HepG2 (cell line): ENCODE data around the gene CDC20. TPM values are rescaled to one million over a fixed set of nuclear protein-coding genes. Genes with fewer than 3 reads are reported as not detected.

Experiments used
- ATAC-seq: fragments of 200-7000 bp; cut with Tn5 transposase; 3 replicates; pipeline ENCODE4 v1.9.1; 2020; ENCODE audit warnings: mild to moderate bottlenecking, moderate library complexity
- BruUV-seq: library from RNA; stranded (reverse); fragments of 400-500 nt; replicated peaks from 2 replicates; lab custom pipeline; 2021; lab: Mats Ljungman, UMichigan
- CTCF ChIA-PET: fragments of 300-600 bp; formaldehyde crosslinking; extraction: SDS; loops from one replicate; lab custom pipeline; 2021; ENCODE audit warnings: low total read pairs, inconsistent platforms, low intra/inter-chr PET ratio; lab: Yijun Ruan, JAX
- POLR2A ChIA-PET: fragments of 350-600 bp; sonication (Branson Sonifier 250); formaldehyde crosslinking; loops from one replicate; lab custom pipeline; 2020; ENCODE audit warnings: antibody characterized with exemption, inconsistent platforms; lab: Yijun Ruan, JAX
- DNase-seq: peaks from one replicate; pipeline ENCODE4 v3.0.0-alpha.2; 2015; ENCODE audit warnings: low spot score
- FAIRE-seq: peaks from 3 replicates; lab custom pipeline; 2011; peaks lifted over from hg19 to GRCh38; lab: Jason Lieb, UNC
- H2AFZ ChIP-seq: one replicate; pipeline ENCODE4 v1.6.1; 2011; ENCODE audit warnings: low read length, inconsistent platforms
- H3K27ac ChIP-seq: fragments of 300-600 bp; 3 replicates; pipeline ENCODE4 v1.8.0; 2011; ENCODE audit warnings: mixed run types, mild to moderate bottlenecking, mixed read lengths, low read length, inconsistent platforms; ENCODE audit not compliant: insufficient read depth; ENCODE audit errors: extremely low read length
- H3K27me3 ChIP-seq, 2 experiments: fragments of 200-600 bp in 1 of 2; 2 replicates in 1 of 2; 3 replicates in 1 of 2; pipeline versions ENCODE4 v1.6.0 to v1.8.0; 2011; ENCODE audit warnings: low read length in 2 of 2, mild to moderate bottlenecking in 2 of 2, moderate library complexity in 2 of 2, inconsistent platforms in 1 of 2; ENCODE audit not compliant: insufficient read depth in 2 of 2, control insufficient read depth in 1 of 2
- H3K36me3 ChIP-seq, 2 experiments: fragments of 200-600 bp in 1 of 2; replicated peaks in 1 of 2; 2 replicates in 1 of 2; 3 replicates in 1 of 2; pipeline versions ENCODE4 v1.5.1 to v1.8.0; 2011; ENCODE audit warnings: low read length in 2 of 2, inconsistent platforms in 1 of 2; ENCODE audit not compliant: insufficient read depth in 2 of 2, control insufficient read depth in 1 of 2
- H3K4me1 ChIP-seq: 2 replicates; pipeline ENCODE4 v1.5.1; 2012; ENCODE audit warnings: low read length, inconsistent platforms; ENCODE audit not compliant: insufficient read depth
- H3K4me2 ChIP-seq: 2 replicates; pipeline ENCODE4 v1.6.0; 2011; ENCODE audit warnings: low read depth, low read length, inconsistent platforms
- H3K4me3 ChIP-seq, 3 experiments: fragments of 200-600 bp in 1 of 3; sonication (generic), shearing (Covaris generic) in 1 of 3; replicated peaks in 1 of 3; 2 replicates each; pipeline ENCODE4 v1.5.1; 2011 to 2016; ENCODE audit warnings: low read length in 3 of 3, inconsistent platforms in 2 of 3, low read depth in 2 of 3, mild to moderate bottlenecking in 2 of 3, control low read depth in 1 of 3, mixed read lengths in 1 of 3; ENCODE audit not compliant: insufficient read depth in 1 of 3
- H3K79me2 ChIP-seq: one replicate; pipeline ENCODE4 v1.6.1; 2011; ENCODE audit warnings: low read length, inconsistent platforms; ENCODE audit not compliant: insufficient read depth
- H3K9ac ChIP-seq: 2 replicates; pipeline ENCODE4 v1.6.0; 2011; ENCODE audit warnings: mild to moderate bottlenecking, low read depth, low read length, inconsistent platforms; ENCODE audit not compliant: insufficient read depth
- H3K9me3 ChIP-seq: 2 replicates; pipeline ENCODE4 v1.5.1; 2012; ENCODE audit warnings: mild to moderate bottlenecking, low read length
- H4K20me1 ChIP-seq: 2 replicates; pipeline ENCODE4 v1.6.0; 2011; ENCODE audit warnings: inconsistent platforms, mild to moderate bottlenecking, low read length, moderate library complexity; ENCODE audit not compliant: insufficient read depth
- ARNT ChIP-seq: fragments of 450-650 bp; IDR thresholded peaks from 2 replicates; pipeline ENCODE4 v1.6.1; 2017
- ATF7 ChIP-seq, 2 experiments: fragments of 450-650 bp in 1 of 2; sonication (generic) in 1 of 2; formaldehyde crosslinking in 1 of 2; IDR thresholded peaks; 2 replicates each; pipeline versions ENCODE4 v1.4.0 to v1.6.1; 2016 to 2020; ENCODE audit warnings: antibody characterized with exemption in 1 of 2, mild to moderate bottlenecking in 1 of 2, missing genetic modification reagents in 1 of 2
- GLI4 ChIP-seq: sonication (generic); formaldehyde crosslinking; IDR thresholded peaks from 2 replicates; pipeline ENCODE4 v1.5.1; 2020; ENCODE audit warnings: missing genetic modification reagents, mild to moderate bottlenecking, moderate library complexity, borderline replicate concordance
- NCOA2 ChIP-seq: sonication (generic); formaldehyde crosslinking; IDR thresholded peaks from 2 replicates; pipeline ENCODE4 v1.8.0; 2022; ENCODE audit warnings: inconsistent platforms
- PATZ1 ChIP-seq: sonication (generic); formaldehyde crosslinking; IDR thresholded peaks from 2 replicates; pipeline ENCODE4 v1.4.0; 2020; ENCODE audit warnings: missing genetic modification reagents
- PHF5A ChIP-seq: IDR thresholded peaks from one replicate; pipeline ENCODE4 v1.6.1; 2018; ENCODE audit warnings: low read depth, missing genetic modification reagents; ENCODE audit not compliant: unreplicated experiment
- ZNF20 ChIP-seq: sonication (generic); formaldehyde crosslinking; IDR thresholded peaks from 2 replicates; pipeline ENCODE4 v1.4.0; 2020; ENCODE audit warnings: mild to moderate bottlenecking, moderate library complexity, missing genetic modification reagents
- ZNF720 ChIP-seq: sonication (generic); formaldehyde crosslinking; IDR thresholded peaks from 2 replicates; pipeline ENCODE4 v1.4.0; 2020; ENCODE audit warnings: missing genetic modification reagents
- ZNF746 ChIP-seq: sonication (generic); formaldehyde crosslinking; IDR thresholded peaks from 2 replicates; pipeline ENCODE4 v1.8.0; 2022; ENCODE audit warnings: mild to moderate bottlenecking, missing genetic modification reagents
- WGBS: methylation state at CpG from one replicate; pipeline ENCODE4 v1.1.6; 2017; ENCODE audit warnings: low lambda C conversion rate; 5-methylcytosine and 5-hydroxymethylcytosine counted together
- in situ Hi-C: cut with HindIII; loops from 2 replicates; pipeline ENCODE4 v1.10.0; 2017; ENCODE audit warnings: low pct_unique_long_range_greater_than_20kb; ENCODE audit not compliant: extremely low pct_ligation_motif_present
- intact Hi-C: fragments of 100-400 bp; cut with micrococcal nuclease; formaldehyde crosslinking; loops from one replicate; pipeline ENCODE4 v1.10.0; 2022; ENCODE audit not compliant: unreplicated experiment
- polyA plus RNA-seq, 8 experiments: library from polyadenylated mRNA; depleted of rRNA in 3 of 8; stranded (reverse) in 7 of 8; unstranded in 1 of 8; fragments of >200 nt; fragmentation: Illumina TruSeq in 4 of 8; extraction: Trizol in 4 of 8; gene quantifications; 2 replicates each; pipeline versions ENCODE4 v1.2.1 to v1.2.3, GENCODE V29; 2011 to 2016; ENCODE audit warnings: low read depth in 4 of 8, missing spikeins in 1 of 8, mixed read lengths in 1 of 8; ENCODE audit not compliant: insufficient read depth in 1 of 8
- total RNA-seq, 5 experiments: library from RNA; depleted of rRNA; stranded (reverse); fragments of >200 nt; fragmentation: Illumina TruSeq; extraction: Trizol; gene quantifications; 2 replicates each; pipeline ENCODE4 v1.2.3, GENCODE V29; 2016; ENCODE audit warnings: low read depth in 1 of 5
- TF ChIP-seq, protein P1 (sequence below): sonication (generic); formaldehyde crosslinking; IDR thresholded peaks from 2 replicates; pipeline ENCODE4 v1.8.1; 2022; ENCODE audit warnings: low read depth, mild to moderate bottlenecking, missing genetic modification reagents
- TF ChIP-seq, protein P2 (sequence below): IDR thresholded peaks from 2 replicates; pipeline ENCODE4 v1.6.1; 2016; ENCODE audit warnings: control low read depth
- TF ChIP-seq, protein P3 (sequence below): sonication (generic); formaldehyde crosslinking; IDR thresholded peaks from 2 replicates; pipeline ENCODE4 v1.5.0; 2020; ENCODE audit warnings: missing genetic modification reagents

CDC20 gene
- total and polyA plus RNA-seq, 2 of the 13 experiments (the other 11 are each of a cell fraction or from before 2014, with no cell fraction given) = 57.9 to 90.0 TPM

DNA sequence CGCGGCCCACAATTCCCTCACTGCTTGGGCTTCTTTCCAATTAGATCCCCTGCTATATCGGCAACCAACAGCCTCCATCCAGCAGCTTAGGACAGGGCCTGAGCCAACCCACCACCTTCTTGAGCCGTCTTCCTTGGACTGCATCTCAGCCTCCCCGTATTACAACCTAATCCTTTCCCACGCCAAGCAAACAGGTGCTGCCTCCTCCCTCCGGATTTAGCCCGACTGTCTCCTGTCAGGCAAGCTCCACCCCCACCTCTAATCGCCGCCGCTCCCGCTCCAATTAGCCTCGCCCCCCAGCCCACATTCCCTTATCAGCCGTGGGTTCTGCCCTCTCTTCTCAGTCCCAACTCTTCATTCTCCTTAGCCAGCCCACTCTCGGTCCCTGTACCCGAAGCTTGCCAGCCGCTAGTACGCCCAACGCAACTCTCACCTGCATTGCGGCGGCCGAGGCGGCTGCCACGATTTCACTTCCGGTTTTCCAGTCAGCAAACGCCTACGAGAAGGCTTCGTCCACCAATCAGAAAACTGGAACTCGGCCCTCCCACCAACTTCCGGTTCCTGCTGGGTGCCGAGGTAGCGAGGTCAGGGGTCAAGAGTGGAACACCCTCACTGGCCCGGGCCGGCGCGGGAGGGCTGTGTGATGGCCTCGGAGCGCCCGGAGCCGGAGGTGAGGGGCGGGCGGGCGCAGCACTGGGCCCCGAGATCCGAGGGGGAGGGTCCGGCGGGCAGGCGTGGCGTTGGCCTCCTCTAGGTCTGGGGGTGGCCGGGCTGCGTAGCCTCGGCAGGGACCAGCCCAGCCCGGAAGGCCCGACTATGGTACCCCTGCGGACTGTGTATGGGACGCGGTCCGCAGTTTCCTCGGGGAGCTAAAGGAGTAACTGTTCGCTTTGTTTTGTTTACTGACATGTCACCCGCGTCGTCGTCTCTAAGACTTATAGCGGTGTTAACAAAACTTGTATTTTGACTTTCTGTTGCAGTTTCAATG lies 30.8 kb downstream of the CDC20 start, which contains the start of the genes MED8 and SZT2:
MED8 (minus strand) TSS at position 475 of the 988 bp plus-strand sequence; CDS start at position 439, 36 bp downstream.
SZT2 (plus strand) TSS at position 574 of the 988 bp plus-strand sequence; CDS start at position 644, 70 bp downstream.
- peak within 1 kb of the TSS; percentile 82 for H3K27ac ChIP-seq
- no peaks in the 10 kb centered on the region for H3K9me3 ChIP-seq
- peak within 1 kb of the TSS; percentile 96 for H3K4me2 ChIP-seq
- intact Hi-C loops = no loop called here
- H3K79me2 ChIP-seq = peaks cover 31% of the 10 kb centered on the region
- peaks cover 9 to 33% of the 10 kb centered on the region in 2 experiments for H3K36me3 ChIP-seq
- BruUV-seq = no TSS peak
- DNase-seq = peak; percentile 95
- peak within 1 kb of the TSS; percentile 35 for H2AFZ ChIP-seq
- ATAC-seq = peak; percentile 99
- POLR2A ChIA-PET = interaction anchor here (0.6 to 2.1 kb wide), 8 partner anchors 13 to 260 kb away, joined by 3 to 21 read pairs (median 6); partner anchors contain the start of genes CDC20, ELOVL1 and KDM4A
- CTCF ChIA-PET = no interaction called here
- peaks cover 27% of the 10 kb centered on the region for H3K4me1 ChIP-seq
- H4K20me1 ChIP-seq = no peaks in the 10 kb centered on the region
- peaks cover 0 to 3% of the 10 kb centered on the region in 2 experiments; a peak in 1 of 5 replicates for H3K27me3 ChIP-seq
- in situ Hi-C loops = no loop called here
- H3K4me3 ChIP-seq = peak within 1 kb of the TSS; percentile 76 to 98 (median 85)
- peak within 1 kb of the TSS; percentile 91 for H3K9ac ChIP-seq
- FAIRE-seq = peak; percentile 83
- WGBS = under 1% methylated on average over 47 of the region's 65 CpGs
- TF ChIP-seq ZNF720 (CRISPR knock-in tag) = no peak
- TF ChIP-seq NCOA2 (CRISPR knock-in tag) = no peak; the same call in 1 of the 2 replicates
- TF ChIP-seq, protein P1, sequence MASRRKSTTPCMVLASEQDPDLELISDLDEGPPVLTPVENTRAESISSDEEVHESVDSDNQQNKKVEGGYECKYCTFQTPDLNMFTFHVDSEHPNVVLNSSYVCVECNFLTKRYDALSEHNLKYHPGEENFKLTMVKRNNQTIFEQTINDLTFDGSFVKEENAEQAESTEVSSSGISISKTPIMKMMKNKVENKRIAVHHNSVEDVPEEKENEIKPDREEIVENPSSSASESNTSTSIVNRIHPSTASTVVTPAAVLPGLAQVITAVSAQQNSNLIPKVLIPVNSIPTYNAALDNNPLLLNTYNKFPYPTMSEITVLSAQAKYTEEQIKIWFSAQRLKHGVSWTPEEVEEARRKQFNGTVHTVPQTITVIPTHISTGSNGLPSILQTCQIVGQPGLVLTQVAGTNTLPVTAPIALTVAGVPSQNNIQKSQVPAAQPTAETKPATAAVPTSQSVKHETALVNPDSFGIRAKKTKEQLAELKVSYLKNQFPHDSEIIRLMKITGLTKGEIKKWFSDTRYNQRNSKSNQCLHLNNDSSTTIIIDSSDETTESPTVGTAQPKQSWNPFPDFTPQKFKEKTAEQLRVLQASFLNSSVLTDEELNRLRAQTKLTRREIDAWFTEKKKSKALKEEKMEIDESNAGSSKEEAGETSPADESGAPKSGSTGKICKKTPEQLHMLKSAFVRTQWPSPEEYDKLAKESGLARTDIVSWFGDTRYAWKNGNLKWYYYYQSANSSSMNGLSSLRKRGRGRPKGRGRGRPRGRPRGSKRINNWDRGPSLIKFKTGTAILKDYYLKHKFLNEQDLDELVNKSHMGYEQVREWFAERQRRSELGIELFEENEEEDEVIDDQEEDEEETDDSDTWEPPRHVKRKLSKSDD (CRISPR knock-in tag) = peak; percentile 49; the same call in 1 of the 2 replicates
- TF ChIP-seq PHF5A (CRISPR knock-in tag) = peak; percentile 35
- no peak for TF ChIP-seq GLI4
- TF ChIP-seq PATZ1 (CRISPR knock-in tag) = peak; percentile 73
- TF ChIP-seq, protein P2, sequence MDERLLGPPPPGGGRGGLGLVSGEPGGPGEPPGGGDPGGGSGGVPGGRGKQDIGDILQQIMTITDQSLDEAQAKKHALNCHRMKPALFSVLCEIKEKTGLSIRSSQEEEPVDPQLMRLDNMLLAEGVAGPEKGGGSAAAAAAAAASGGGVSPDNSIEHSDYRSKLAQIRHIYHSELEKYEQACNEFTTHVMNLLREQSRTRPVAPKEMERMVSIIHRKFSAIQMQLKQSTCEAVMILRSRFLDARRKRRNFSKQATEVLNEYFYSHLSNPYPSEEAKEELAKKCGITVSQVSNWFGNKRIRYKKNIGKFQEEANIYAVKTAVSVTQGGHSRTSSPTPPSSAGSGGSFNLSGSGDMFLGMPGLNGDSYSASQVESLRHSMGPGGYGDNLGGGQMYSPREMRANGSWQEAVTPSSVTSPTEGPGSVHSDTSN (CRISPR knock-in tag) = peak; percentile 53; the same call in 1 of the 2 replicates
- peak; percentile 68 for TF ChIP-seq ZNF746
- no peak; the same call in 1 of the 2 replicates for TF ChIP-seq ZNF20
- no peak for TF ChIP-seq ARNT
- TF ChIP-seq, protein P3, sequence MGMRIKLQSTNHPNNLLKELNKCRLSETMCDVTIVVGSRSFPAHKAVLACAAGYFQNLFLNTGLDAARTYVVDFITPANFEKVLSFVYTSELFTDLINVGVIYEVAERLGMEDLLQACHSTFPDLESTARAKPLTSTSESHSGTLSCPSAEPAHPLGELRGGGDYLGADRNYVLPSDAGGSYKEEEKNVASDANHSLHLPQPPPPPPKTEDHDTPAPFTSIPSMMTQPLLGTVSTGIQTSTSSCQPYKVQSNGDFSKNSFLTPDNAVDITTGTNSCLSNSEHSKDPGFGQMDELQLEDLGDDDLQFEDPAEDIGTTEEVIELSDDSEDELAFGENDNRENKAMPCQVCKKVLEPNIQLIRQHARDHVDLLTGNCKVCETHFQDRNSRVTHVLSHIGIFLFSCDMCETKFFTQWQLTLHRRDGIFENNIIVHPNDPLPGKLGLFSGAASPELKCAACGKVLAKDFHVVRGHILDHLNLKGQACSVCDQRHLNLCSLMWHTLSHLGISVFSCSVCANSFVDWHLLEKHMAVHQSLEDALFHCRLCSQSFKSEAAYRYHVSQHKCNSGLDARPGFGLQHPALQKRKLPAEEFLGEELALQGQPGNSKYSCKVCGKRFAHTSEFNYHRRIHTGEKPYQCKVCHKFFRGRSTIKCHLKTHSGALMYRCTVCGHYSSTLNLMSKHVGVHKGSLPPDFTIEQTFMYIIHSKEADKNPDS = no peak
- TF ChIP-seq ATF7 (IDR thresholded peaks at IDR 0.05) = no peak
- TF ChIP-seq ATF7 (CRISPR knock-in tag; IDR thresholded peaks at IDR 0.05) = 0 out of 2 replicates have a peak, but pooled peaks have one; percentile 39
